Colonic mucosa (tissue), 4 donors: ENCODE measurements around the gene ZEB2. TPM values are rescaled to one million over a fixed set of nuclear protein-coding genes. Genes with fewer than 3 reads are reported as not detected.

Source experiments
- DNase-seq: peaks from one replicate; pipeline ENCODE4 v3.0.0-alpha.2; 2020
- H3K27ac ChIP-seq: fragments of 200-600 bp; one replicate; pipeline ENCODE4 v1.8.0; 2021
- H3K27me3 ChIP-seq: fragments of 200-600 bp; one replicate; pipeline ENCODE4 v1.8.0; 2021
- H3K36me3 ChIP-seq: fragments of 200-600 bp; one replicate; pipeline ENCODE4 v1.8.0; 2021
- H3K4me1 ChIP-seq: fragments of 200-600 bp; one replicate; pipeline ENCODE4 v1.8.0; 2021; ENCODE audit warnings: mild to moderate bottlenecking
- H3K4me3 ChIP-seq: fragments of 200-600 bp; one replicate; pipeline ENCODE4 v1.8.0; 2021
- H3K9ac ChIP-seq, 2 donors: one replicate each; pipeline ENCODE4 v1.7.0; 2013; ENCODE audit warnings: control low read depth in 2 of 2, low read depth in 2 of 2, low read length in 2 of 2
- H3K9me3 ChIP-seq: fragments of 200-600 bp; one replicate; pipeline ENCODE4 v1.8.0; 2021
- CTCF ChIP-seq: fragments of 200-600 bp; IDR thresholded peaks from one replicate; pipeline ENCODE4 v1.8.0; 2022; ENCODE audit warnings: antibody characterized with exemption, mild to moderate bottlenecking
- intact Hi-C: fragments of 100-400 bp; cut with DNase I; formaldehyde crosslinking; loops from one replicate; pipeline ENCODE4 v1.14.1; 2022
- total RNA-seq, 2 donors: library from RNA; stranded (reverse); fragmentation: NEBNext Ultra II Directional in 1 of 2; extraction: Animal tissue kit (Norgen Biotek cat#: 25700) in 1 of 2; gene quantifications; one replicate each; pipeline ENCODE4 v1.2.1, GENCODE V29; 2021
- donor health status: healthy.
- donor health status: DM: no; HTN: no; CAD: no.
- donor health status: DM: no; HTN: no; CAD: no.

ZEB2 gene
- total RNA-seq, 2 donors from 2014 or later: 17.4 to 29.6 TPM

- no peak overlapping the region for H3K4me3 ChIP-seq
- no peak overlapping the region for H3K27ac ChIP-seq
- H3K9me3 ChIP-seq: no peaks in the 10 kb centered on the region
- H3K9ac ChIP-seq: no peak overlapping the region
- DNase-seq: no peak
- intact Hi-C loops: no loop called here
- no peak for TF ChIP-seq CTCF
- H3K4me1 ChIP-seq: no peaks in the 10 kb centered on the region
- H3K27me3 ChIP-seq: no peaks in the 10 kb centered on the region
- H3K36me3 ChIP-seq: no peaks in the 10 kb centered on the region
These were observed 115.2 kb downstream of the ZEB2 start for GRCh38 chr2:144404586-144405314.

- H3K4me3 ChIP-seq: no peak overlapping the region
- H3K4me1 ChIP-seq: no peaks in the 10 kb centered on the region
- no peaks in the 10 kb centered on the region for H3K36me3 ChIP-seq
- H3K27ac ChIP-seq: no peak overlapping the region
- no peak for TF ChIP-seq CTCF
- H3K27me3 ChIP-seq: no peaks in the 10 kb centered on the region
- no peaks in the 10 kb centered on the region for H3K9me3 ChIP-seq
- intact Hi-C loops: no loop called here
- no peak overlapping the region for H3K9ac ChIP-seq
- no peak for DNase-seq
These were observed 116.0 kb downstream of the ZEB2 start for GRCh38 chr2:144403933-144404332.

GRCh38 chr2:144402251-144402650 is 117.7 kb downstream of the ZEB2 start:
- no peak overlapping the region for H3K27ac ChIP-seq
- no peak for DNase-seq
- no peaks in the 10 kb centered on the region for H3K27me3 ChIP-seq
- H3K36me3 ChIP-seq: no peaks in the 10 kb centered on the region
- no peaks in the 10 kb centered on the region for H3K4me1 ChIP-seq
- H3K9ac ChIP-seq: no peak overlapping the region
- H3K9me3 ChIP-seq: no peaks in the 10 kb centered on the region
- H3K4me3 ChIP-seq: no peak overlapping the region
- intact Hi-C loops: no loop called here
- TF ChIP-seq CTCF: no peak

- no peaks in the 10 kb centered on the region for H3K4me1 ChIP-seq
- no peak for DNase-seq
- no peak overlapping the region for H3K27ac ChIP-seq
- TF ChIP-seq CTCF: no peak
- intact Hi-C loops: no loop called here
- no peak overlapping the region for H3K4me3 ChIP-seq
- no peaks in the 10 kb centered on the region for H3K27me3 ChIP-seq
- no peaks in the 10 kb centered on the region for H3K9me3 ChIP-seq
- no peaks in the 10 kb centered on the region for H3K36me3 ChIP-seq
- no peak overlapping the region for H3K9ac ChIP-seq
These were observed 118.9 kb downstream of the ZEB2 start for GRCh38 chr2:144401036-144401435.

- Histone ChIP-seq H3K9ac (no peak overlapping the region), H3K4me1 (no peaks in the 10 kb centered on the region), H3K4me3 (no peak overlapping the region), H3K27me3 (no peaks in the 10 kb centered on the region), H3K9me3 (no peaks in the 10 kb centered on the region), H3K36me3 (no peaks in the 10 kb centered on the region), H3K27ac (no peak overlapping the region)
- no peak for TF ChIP-seq CTCF
- DNase-seq: no peak
- intact Hi-C loops: no loop called here
These were observed 123.6 kb downstream of the ZEB2 start for GRCh38 chr2:144396318-144396717.
